Keratinocyte (primary cell): ENCODE measurements around the gene ARHGEF25. TPM values are rescaled to one million over a fixed set of nuclear protein-coding genes. Genes with fewer than 3 reads are reported as not detected.

Experiments used
- DNase-seq: peaks from one replicate; pipeline ENCODE4 v3.0.0-alpha.2; 2011; ENCODE audit warnings: low read depth, missing footprints, low spot score
- FAIRE-seq: peaks from 2 replicates; lab custom pipeline; 2011; peaks lifted over from hg19 to GRCh38; lab: Jason Lieb, UNC
- H2AFZ ChIP-seq: 2 replicates; pipeline ENCODE4 v1.6.0; 2012; ENCODE audit warnings: low read length, control low read depth, inconsistent platforms; ENCODE audit not compliant: control insufficient read depth
- H3K27ac ChIP-seq: 2 replicates; pipeline ENCODE4 v1.5.1; 2011; ENCODE audit warnings: low read length; ENCODE audit not compliant: control insufficient read depth, insufficient read depth
- H3K27me3 ChIP-seq: 3 replicates; pipeline ENCODE4 v1.6.0; 2011; ENCODE audit warnings: low read length; ENCODE audit not compliant: control insufficient read depth, insufficient read depth; ENCODE audit errors: extremely low read depth
- H3K36me3 ChIP-seq, 2 experiments: 2 replicates in 1 of 2; 3 replicates in 1 of 2; pipeline ENCODE4 v1.5.1; 2011; ENCODE audit warnings: low read length in 2 of 2, mild to moderate bottlenecking in 1 of 2; ENCODE audit not compliant: control insufficient read depth in 2 of 2, insufficient read depth in 2 of 2; ENCODE audit errors: extremely low read depth in 1 of 2
- H3K4me1 ChIP-seq: 3 replicates; pipeline ENCODE4 v1.5.1; 2011; ENCODE audit warnings: low read length; ENCODE audit not compliant: control insufficient read depth, insufficient read depth; ENCODE audit errors: extremely low read depth
- H3K4me2 ChIP-seq: 3 replicates; pipeline ENCODE4 v1.6.0; 2011; ENCODE audit warnings: low read depth, low read length; ENCODE audit not compliant: control insufficient read depth, insufficient read depth; ENCODE audit errors: extremely low read depth
- H3K4me3 ChIP-seq, 3 experiments: fragments of 200-600 bp in 1 of 3; sonication (generic) in 1 of 3; 2 replicates in 2 of 3; 3 replicates in 1 of 3; pipeline ENCODE4 v1.5.1; 2011 to 2016; ENCODE audit warnings: low read length in 3 of 3, mild to moderate bottlenecking in 3 of 3, control low read depth in 2 of 3, inconsistent platforms in 1 of 3, low read depth in 1 of 3, mixed read lengths in 1 of 3, mixed run types in 1 of 3, moderate library complexity in 1 of 3; ENCODE audit not compliant: control insufficient read depth in 2 of 3, insufficient read depth in 2 of 3; ENCODE audit errors: extremely low read depth in 1 of 3
- H3K79me2 ChIP-seq: 2 replicates; pipeline ENCODE4 v1.6.0; 2012; ENCODE audit warnings: low read length; ENCODE audit not compliant: control insufficient read depth, insufficient read depth
- H3K9ac ChIP-seq: 3 replicates; pipeline ENCODE4 v1.6.0; 2011; ENCODE audit warnings: low read length; ENCODE audit not compliant: control insufficient read depth, insufficient read depth; ENCODE audit errors: extremely low read depth
- H3K9me1 ChIP-seq: 3 replicates; pipeline ENCODE4 v1.6.0; 2011; ENCODE audit warnings: low read length; ENCODE audit not compliant: control insufficient read depth, insufficient read depth; ENCODE audit errors: extremely low read depth
- H3K9me3 ChIP-seq: 2 replicates; pipeline ENCODE4 v1.5.1; 2012; ENCODE audit warnings: low read depth, low read length; ENCODE audit not compliant: control insufficient read depth
- H4K20me1 ChIP-seq: 3 replicates; pipeline ENCODE4 v1.6.0; 2011; ENCODE audit warnings: low read length; ENCODE audit not compliant: control insufficient read depth, insufficient read depth; ENCODE audit errors: extremely low read depth
- CTCF ChIP-seq, 3 experiments: IDR thresholded peaks in 1 of 3; conservative IDR thresholded peaks in 1 of 3; optimal IDR thresholded peaks in 1 of 3; 2 replicates in 2 of 3; 3 replicates in 1 of 3; pipeline versions ENCODE3 to v1.5.1; 2011; ENCODE audit warnings: low read length in 3 of 3, mild to moderate bottlenecking in 3 of 3, moderate library complexity in 2 of 3, control low read depth in 1 of 3, inconsistent platforms in 1 of 3; ENCODE audit not compliant: insufficient read depth in 2 of 3; ENCODE audit errors: extremely low read depth in 1 of 3
- EZH2 ChIP-seq: IDR thresholded peaks from one replicate; pipeline ENCODE4 v1.6.1; 2012; ENCODE audit warnings: inconsistent platforms, mild to moderate bottlenecking, low read length, moderate library complexity
- dilution Hi-C: fragments of 300-500 bp; cut with MboI; formaldehyde crosslinking; loops from one replicate; pipeline ENCODE4 v1.7.0; 2020; ENCODE audit warnings: low sequenced_read_pairs; ENCODE audit not compliant: extremely low pct_ligation_motif_present
- polyA plus RNA-seq, 5 experiments: library from polyadenylated mRNA; depleted of rRNA in 3 of 5; stranded (reverse) in 3 of 5; stranded (forward) in 1 of 5; unstranded in 1 of 5; fragments of >200 nt; gene quantifications; 1 replicate in 1 of 5; 2 replicates in 3 of 5; 3 replicates in 1 of 5; pipeline versions ENCODE4 v1.2.1 to v1.2.3, GENCODE V29; 2011 to 2012; ENCODE audit warnings: missing spikeins in 2 of 5, low read depth in 1 of 5, low replicate concordance in 1 of 5

The ARHGEF25 gene
- polyA plus RNA-seq, 1 donor (not counting 4 experiments of a cell fraction or from before 2014, with no cell fraction given) = 0.12 TPM

GRCh38 chr12:57584690-57585089, 26.5 kb upstream of the ARHGEF25 start:
- Histone ChIP-seq H3K4me2 (no peak overlapping the region), H3K4me1 (no peaks in the 10 kb centered on the region), H4K20me1 (no peaks in the 10 kb centered on the region), H3K9me3 (no peaks in the 10 kb centered on the region), H2AFZ (no peak overlapping the region), H3K79me2 (no peaks in the 10 kb centered on the region), H3K9me1 (no peaks in the 10 kb centered on the region), H3K9ac (no peak overlapping the region), H3K36me3 (no peaks in the 10 kb centered on the region), H3K4me3 (no peak overlapping the region), H3K27me3 (peaks cover 14% of the 10 kb centered on the region), H3K27ac (no peak overlapping the region)
- TF ChIP-seq EZH2 (no peak), CTCF (optimal IDR thresholded peaks at IDR 0.05 in 1 of 3, IDR thresholded peaks at IDR 0.05 in 1 of 3, conservative IDR thresholded peaks at IDR 0.05 in 1 of 3; ENCODE audit: extremely low read depth in 1 of 3, insufficient read depth in 2 of 3, low read length in 3 of 3) (no peak)
- dilution Hi-C loops = loop anchor here (25.0 kb wide), 1 partner anchor 153 kb away; the partner anchor contains the start of genes AGAP2 and TSPAN31
- DNase-seq (no peak), FAIRE-seq (no peak)

- Histone ChIP-seq H3K9me1 (no peaks in the 10 kb centered on the region), H3K9ac (no peak overlapping the region), H3K9me3 (no peaks in the 10 kb centered on the region), H2AFZ (no peak overlapping the region), H3K36me3 (no peaks in the 10 kb centered on the region), H3K4me2 (no peak overlapping the region), H3K79me2 (no peaks in the 10 kb centered on the region), H3K4me3 (no peak overlapping the region), H4K20me1 (no peaks in the 10 kb centered on the region), H3K4me1 (no peaks in the 10 kb centered on the region), H3K27ac (no peak overlapping the region), H3K27me3 (peaks cover 14% of the 10 kb centered on the region)
- TF ChIP-seq EZH2 (no peak), CTCF (optimal IDR thresholded peaks at IDR 0.05 in 1 of 3, IDR thresholded peaks at IDR 0.05 in 1 of 3, conservative IDR thresholded peaks at IDR 0.05 in 1 of 3; ENCODE audit: extremely low read depth in 1 of 3, insufficient read depth in 2 of 3, low read length in 3 of 3) (no peak)
- FAIRE-seq (no peak), DNase-seq (no peak)
- dilution Hi-C loops = loop anchor here (25.0 kb wide), 1 partner anchor 152 kb away; the partner anchor contains the start of genes AGAP2 and TSPAN31
These were observed 26.1 kb upstream of the ARHGEF25 start for GRCh38 chr12:57585156-57585555.
